HCT116 (cell line): ENCODE data around the gene TGM2. TPM values are rescaled to one million over a fixed set of nuclear protein-coding genes. Genes with fewer than 3 reads are reported as not detected.

Experiments used
- ATAC-seq: fragments of 200-7000 bp; cut with Tn5 transposase; 2 replicates; pipeline ENCODE4 v1.9.1; 2020; ENCODE audit warnings: mild to moderate bottlenecking, moderate library complexity
- BruUV-seq: library from RNA; stranded (reverse); fragments of 400-500 nt; replicated peaks from 2 replicates; lab custom pipeline; 2021; lab: Mats Ljungman, UMichigan
- CTCF ChIA-PET: fragments of 300-600 bp; sonication (Branson Sonifier 250); formaldehyde crosslinking; loops from one replicate; lab custom pipeline; 2021; ENCODE audit warnings: antibody characterized with exemption; lab: Charles Lee
- POLR2A ChIA-PET: fragments of 300-600, 350-600 bp; sonication (Branson Sonifier 250); formaldehyde crosslinking; loops from one replicate; lab custom pipeline; 2021; ENCODE audit warnings: antibody characterized with exemption; lab: Charles Lee
- RAD21 ChIA-PET, 2 experiments: fragments of 300-600 bp; sonication (Branson Sonifier 250); formaldehyde crosslinking; loops; one replicate each; lab custom pipeline; 2023; ENCODE audit warnings: low total read pairs in 2 of 2; ENCODE audit not compliant: uncharacterized antibody in 2 of 2, unreplicated experiment in 2 of 2, low non-redundant PET in 1 of 2; lab: Charles Lee
- DNase-seq: peaks from one replicate; pipeline ENCODE4 v3.0.0-alpha.2; 2010; ENCODE audit warnings: low read depth, low spot score
- H2AFZ ChIP-seq: fragments of 200-600 bp; shearing (Covaris generic), sonication (generic); 2 replicates; pipeline ENCODE4 v1.6.1; 2017; ENCODE audit warnings: low read depth, mixed run types, mixed read lengths, antibody characterized with exemption, low read length; ENCODE audit not compliant: poor library complexity, severe bottlenecking
- H3K27ac ChIP-seq: 2 replicates; pipeline ENCODE4 v1.5.1; 2012; ENCODE audit warnings: low read depth, low read length
- H3K27me3 ChIP-seq: fragments of 200-600 bp; sonication (generic); 2 replicates; pipeline ENCODE4 v1.6.1; 2016; ENCODE audit warnings: mixed run types, low read length, mixed read lengths; ENCODE audit not compliant: insufficient read depth
- H3K36me3 ChIP-seq, 2 experiments: fragments of 200-500 bp in 1 of 2; fragments of 200-600 bp in 1 of 2; sonication (Bioruptor generic) in 1 of 2; sonication (generic) in 1 of 2; 2 replicates each; pipeline versions ENCODE4 v1.5.1 to v1.6.1; 2014 to 2016; ENCODE audit warnings: low read length in 2 of 2, inconsistent platforms in 1 of 2, mixed read lengths in 1 of 2, mixed run types in 1 of 2; ENCODE audit not compliant: insufficient read depth in 2 of 2, control insufficient read depth in 1 of 2
- H3K4me1 ChIP-seq, 2 experiments: fragments of 200-600 bp in 1 of 2; sonication (generic) in 1 of 2; 2 replicates each; pipeline versions ENCODE4 v1.5.1 to v1.6.1; 2012 to 2017; ENCODE audit warnings: low read length in 2 of 2, inconsistent platforms in 1 of 2, mild to moderate bottlenecking in 1 of 2, mixed read lengths in 1 of 2, mixed run types in 1 of 2, moderate library complexity in 1 of 2; ENCODE audit not compliant: insufficient read depth in 2 of 2, control insufficient read depth in 1 of 2
- H3K4me2 ChIP-seq: fragments of 200-600 bp; sonication (generic); 2 replicates; pipeline ENCODE4 v1.6.1; 2017; ENCODE audit warnings: mixed run types, low read length, mixed read lengths
- H3K4me3 ChIP-seq, 2 experiments: fragments of 200-600 bp in 1 of 2; sonication (generic) in 1 of 2; replicated peaks in 1 of 2; 2 replicates each; pipeline ENCODE4 v1.5.1; 2011 to 2016; ENCODE audit warnings: low read length in 2 of 2, control low read depth in 1 of 2, low read depth in 1 of 2, mild to moderate bottlenecking in 1 of 2, mixed read lengths in 1 of 2, mixed run types in 1 of 2
- H3K79me2 ChIP-seq: fragments of 200-600 bp; sonication (generic); 2 replicates; pipeline ENCODE4 v1.6.1; 2017; ENCODE audit warnings: mild to moderate bottlenecking, mixed run types, low read length, moderate library complexity, mixed read lengths; ENCODE audit not compliant: insufficient read depth
- H3K9ac ChIP-seq: fragments of 200-600 bp; sonication (generic); 2 replicates; pipeline ENCODE4 v1.6.1; 2016; ENCODE audit warnings: low read length, mixed read lengths
- H3K9me2 ChIP-seq: fragments of 200-600 bp; sonication (generic), shearing (Covaris generic); 2 replicates; pipeline ENCODE4 v1.6.1; 2017; ENCODE audit warnings: mixed run types, mild to moderate bottlenecking, moderate library complexity; ENCODE audit not compliant: insufficient read depth
- H3K9me3 ChIP-seq, 2 experiments: fragments of 200-500 bp in 1 of 2; fragments of 200-600 bp in 1 of 2; sonication (Bioruptor generic) in 1 of 2; sonication (generic) in 1 of 2; 2 replicates each; pipeline ENCODE4 v1.6.1; 2014 to 2017; ENCODE audit warnings: low read length in 2 of 2, mixed read lengths in 2 of 2, inconsistent platforms in 1 of 2, low read depth in 1 of 2, mild to moderate bottlenecking in 1 of 2, mixed run types in 1 of 2, moderate library complexity in 1 of 2; ENCODE audit not compliant: control insufficient read depth in 1 of 2, insufficient read depth in 1 of 2
- H4K20me1 ChIP-seq: fragments of 200-600 bp; sonication (generic), shearing (Covaris generic); 2 replicates; pipeline ENCODE4 v1.6.1; 2017; ENCODE audit warnings: mixed run types, mild to moderate bottlenecking, moderate library complexity; ENCODE audit not compliant: insufficient read depth
- CEBPB ChIP-seq: IDR thresholded peaks from 2 replicates; pipeline ENCODE4 v1.6.1; 2012; ENCODE audit warnings: low read depth
- POLR2A ChIP-seq: IDR thresholded peaks from 2 replicates; pipeline ENCODE4 v1.7.0; 2011; ENCODE audit warnings: borderline replicate concordance; ENCODE audit not compliant: insufficient read depth, insufficient read length; ENCODE audit errors: extremely low read depth
- SP1 ChIP-seq: IDR thresholded peaks from 2 replicates; pipeline ENCODE4 v1.6.1; 2012; ENCODE audit warnings: low read depth
- YY1 ChIP-seq: IDR thresholded peaks from 2 replicates; pipeline ENCODE4 v1.6.1; 2011; ENCODE audit warnings: low read length, low read depth, moderate library complexity, mild to moderate bottlenecking; ENCODE audit not compliant: insufficient replicate concordance; ENCODE audit errors: extremely low read depth
- intact Hi-C: fragments of 100-400 bp; cut with micrococcal nuclease; formaldehyde crosslinking; loops from 2 replicates; pipeline ENCODE4 v1.10.0; 2022
- total RNA-seq: library from RNA; stranded (reverse); gene quantifications from one replicate; pipeline ENCODE4 v1.2.1, GENCODE V29; 2021; ENCODE audit not compliant: unreplicated experiment
- TF ChIP-seq, protein P1 (sequence below): IDR thresholded peaks from 2 replicates; pipeline ENCODE4 v1.6.1; 2012; ENCODE audit warnings: low read depth
- TF ChIP-seq, protein P2 (sequence below): IDR thresholded peaks from 2 replicates; pipeline ENCODE4 v1.6.1; 2012
- TF ChIP-seq, protein P3 (sequence below), 3 experiments: fragments of 200-600 bp in 1 of 3; sonication (generic) in 1 of 3; IDR thresholded peaks in 2 of 3; conservative IDR thresholded peaks in 1 of 3; 2 replicates each; pipeline ENCODE4 v1.5.1; 2012 to 2017; ENCODE audit warnings: low read depth in 2 of 3, low read length in 2 of 3, antibody characterized with exemption in 1 of 3, borderline replicate concordance in 1 of 3, control low read depth in 1 of 3, mild to moderate bottlenecking in 1 of 3, mixed read lengths in 1 of 3, mixed run types in 1 of 3, moderate library complexity in 1 of 3; ENCODE audit not compliant: insufficient read depth in 1 of 3
- TF ChIP-seq, protein P4 (sequence below): IDR thresholded peaks from 2 replicates; pipeline ENCODE4 v1.6.1; 2011; ENCODE audit warnings: mild to moderate bottlenecking, low read length, moderate library complexity; ENCODE audit not compliant: insufficient replicate concordance; ENCODE audit errors: extremely low read depth

Gene TGM2
- total RNA-seq, 1 experiment from 2014 or later = 6.1 TPM

DNA sequence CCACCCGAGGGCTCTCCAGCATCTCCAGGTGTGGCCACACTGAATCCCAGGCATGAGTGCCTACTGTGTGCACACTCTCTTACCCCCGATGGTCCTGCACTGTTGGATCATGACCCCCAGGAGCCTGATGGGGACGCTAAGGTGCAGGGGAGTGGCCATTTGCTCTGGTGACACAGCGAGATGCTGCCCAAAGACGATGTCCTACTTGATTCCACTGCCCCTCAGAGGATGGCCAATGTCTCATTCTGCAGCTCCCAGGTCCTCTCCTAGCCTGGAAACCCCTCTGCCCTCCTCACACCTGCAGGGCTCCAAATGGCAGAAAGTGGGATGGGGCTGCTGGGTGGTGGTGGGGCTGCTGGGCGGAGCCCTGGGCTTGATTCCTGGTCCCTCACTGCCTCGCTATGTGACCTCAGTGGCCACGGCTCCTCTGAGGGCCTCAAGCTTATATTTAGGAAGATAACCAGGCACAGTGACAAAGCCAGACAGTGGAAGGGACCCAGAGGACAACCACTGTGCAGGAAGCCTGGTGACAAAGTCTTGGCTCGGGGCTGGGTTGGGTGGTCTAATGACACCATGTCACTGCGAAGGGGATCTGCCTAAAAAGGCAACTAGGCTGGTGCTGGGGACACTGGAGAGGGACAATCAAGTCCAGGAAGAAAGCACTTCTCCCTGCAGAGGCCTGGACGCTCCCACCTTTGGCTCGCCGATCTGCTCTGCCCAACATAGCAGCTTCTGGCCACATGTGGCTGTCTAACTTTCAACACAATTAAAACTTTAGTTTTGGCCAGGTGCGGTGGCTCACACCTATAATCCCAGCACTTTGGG, 28.4 kb downstream of the TGM2 start (continued):
- TF ChIP-seq, protein P1, sequence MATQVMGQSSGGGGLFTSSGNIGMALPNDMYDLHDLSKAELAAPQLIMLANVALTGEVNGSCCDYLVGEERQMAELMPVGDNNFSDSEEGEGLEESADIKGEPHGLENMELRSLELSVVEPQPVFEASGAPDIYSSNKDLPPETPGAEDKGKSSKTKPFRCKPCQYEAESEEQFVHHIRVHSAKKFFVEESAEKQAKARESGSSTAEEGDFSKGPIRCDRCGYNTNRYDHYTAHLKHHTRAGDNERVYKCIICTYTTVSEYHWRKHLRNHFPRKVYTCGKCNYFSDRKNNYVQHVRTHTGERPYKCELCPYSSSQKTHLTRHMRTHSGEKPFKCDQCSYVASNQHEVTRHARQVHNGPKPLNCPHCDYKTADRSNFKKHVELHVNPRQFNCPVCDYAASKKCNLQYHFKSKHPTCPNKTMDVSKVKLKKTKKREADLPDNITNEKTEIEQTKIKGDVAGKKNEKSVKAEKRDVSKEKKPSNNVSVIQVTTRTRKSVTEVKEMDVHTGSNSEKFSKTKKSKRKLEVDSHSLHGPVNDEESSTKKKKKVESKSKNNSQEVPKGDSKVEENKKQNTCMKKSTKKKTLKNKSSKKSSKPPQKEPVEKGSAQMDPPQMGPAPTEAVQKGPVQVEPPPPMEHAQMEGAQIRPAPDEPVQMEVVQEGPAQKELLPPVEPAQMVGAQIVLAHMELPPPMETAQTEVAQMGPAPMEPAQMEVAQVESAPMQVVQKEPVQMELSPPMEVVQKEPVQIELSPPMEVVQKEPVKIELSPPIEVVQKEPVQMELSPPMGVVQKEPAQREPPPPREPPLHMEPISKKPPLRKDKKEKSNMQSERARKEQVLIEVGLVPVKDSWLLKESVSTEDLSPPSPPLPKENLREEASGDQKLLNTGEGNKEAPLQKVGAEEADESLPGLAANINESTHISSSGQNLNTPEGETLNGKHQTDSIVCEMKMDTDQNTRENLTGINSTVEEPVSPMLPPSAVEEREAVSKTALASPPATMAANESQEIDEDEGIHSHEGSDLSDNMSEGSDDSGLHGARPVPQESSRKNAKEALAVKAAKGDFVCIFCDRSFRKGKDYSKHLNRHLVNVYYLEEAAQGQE = no peak

DNA sequence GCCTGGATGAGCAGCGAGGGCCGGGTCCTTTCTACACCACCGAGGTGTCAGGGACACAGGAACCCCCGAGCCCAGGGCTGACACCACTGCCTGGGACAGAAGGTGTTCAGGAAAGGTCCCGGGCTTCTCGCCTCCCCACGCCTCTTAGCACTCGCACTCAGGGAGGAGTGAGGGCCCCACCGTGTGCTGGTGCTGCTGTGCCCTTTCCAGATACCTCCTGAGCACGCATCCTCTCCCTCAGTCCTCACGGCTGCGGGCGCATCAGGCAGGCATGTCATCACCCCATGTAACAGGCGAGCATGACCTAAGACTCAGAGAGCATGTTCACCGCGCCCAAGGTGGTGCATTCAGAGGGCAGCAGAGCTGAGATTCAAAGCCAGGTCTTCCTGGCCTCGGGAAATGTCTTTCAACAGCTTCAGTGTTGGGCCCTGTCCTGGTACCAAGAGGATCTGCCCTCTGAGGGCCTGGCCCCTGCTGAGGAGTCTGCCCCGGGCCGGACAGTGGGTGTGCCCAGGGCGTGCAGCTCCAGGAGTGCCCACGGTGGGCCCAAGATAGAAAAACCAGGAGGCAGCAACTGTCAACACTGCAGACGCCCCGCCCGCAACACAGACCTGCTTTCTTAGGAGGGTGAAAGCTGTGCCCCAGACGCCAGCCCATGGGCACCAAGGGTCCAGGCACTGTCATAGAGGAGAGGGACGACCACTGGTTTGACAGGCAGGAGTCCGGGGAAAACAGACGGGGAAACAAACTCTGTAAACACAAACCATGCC, 29.2 kb downstream of the TGM2 start:
- ChIA-PET CTCF (no interaction called here), POLR2A (no interaction called here), RAD21 (no interaction called here)
- no peak overlapping the region for H2AFZ ChIP-seq
- H3K79me2 ChIP-seq = no peaks in the 10 kb centered on the region
- no peak for ATAC-seq
- H3K4me2 ChIP-seq = no peak overlapping the region
- DNase-seq = no peak
- no peak overlapping the region for H3K9ac ChIP-seq
- no TSS peak for BruUV-seq
- no peaks in the 10 kb centered on the region for H3K27me3 ChIP-seq
- no peaks in the 10 kb centered on the region for H4K20me1 ChIP-seq
- no peaks in the 10 kb centered on the region for H3K36me3 ChIP-seq
- intact Hi-C loops = no loop called here
- peaks cover 21 to 25% of the 10 kb centered on the region in 2 experiments for H3K4me1 ChIP-seq
- no peak overlapping the region; the same call in 1 of the 2 replicates for H3K27ac ChIP-seq
- H3K9me2 ChIP-seq = no peaks in the 10 kb centered on the region
- H3K4me3 ChIP-seq = no peak overlapping the region
- no peaks in the 10 kb centered on the region for H3K9me3 ChIP-seq
- TF ChIP-seq YY1 (no peak), SP1 (no peak), CEBPB (no peak), POLR2A (no peak)
- TF ChIP-seq, protein P2, sequence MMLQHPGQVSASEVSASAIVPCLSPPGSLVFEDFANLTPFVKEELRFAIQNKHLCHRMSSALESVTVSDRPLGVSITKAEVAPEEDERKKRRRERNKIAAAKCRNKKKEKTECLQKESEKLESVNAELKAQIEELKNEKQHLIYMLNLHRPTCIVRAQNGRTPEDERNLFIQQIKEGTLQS = no peak
- TF ChIP-seq, protein P3, sequence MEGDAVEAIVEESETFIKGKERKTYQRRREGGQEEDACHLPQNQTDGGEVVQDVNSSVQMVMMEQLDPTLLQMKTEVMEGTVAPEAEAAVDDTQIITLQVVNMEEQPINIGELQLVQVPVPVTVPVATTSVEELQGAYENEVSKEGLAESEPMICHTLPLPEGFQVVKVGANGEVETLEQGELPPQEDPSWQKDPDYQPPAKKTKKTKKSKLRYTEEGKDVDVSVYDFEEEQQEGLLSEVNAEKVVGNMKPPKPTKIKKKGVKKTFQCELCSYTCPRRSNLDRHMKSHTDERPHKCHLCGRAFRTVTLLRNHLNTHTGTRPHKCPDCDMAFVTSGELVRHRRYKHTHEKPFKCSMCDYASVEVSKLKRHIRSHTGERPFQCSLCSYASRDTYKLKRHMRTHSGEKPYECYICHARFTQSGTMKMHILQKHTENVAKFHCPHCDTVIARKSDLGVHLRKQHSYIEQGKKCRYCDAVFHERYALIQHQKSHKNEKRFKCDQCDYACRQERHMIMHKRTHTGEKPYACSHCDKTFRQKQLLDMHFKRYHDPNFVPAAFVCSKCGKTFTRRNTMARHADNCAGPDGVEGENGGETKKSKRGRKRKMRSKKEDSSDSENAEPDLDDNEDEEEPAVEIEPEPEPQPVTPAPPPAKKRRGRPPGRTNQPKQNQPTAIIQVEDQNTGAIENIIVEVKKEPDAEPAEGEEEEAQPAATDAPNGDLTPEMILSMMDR (IDR thresholded peaks at IDR 0.05 in 2 of 3, conservative IDR thresholded peaks at IDR 0.05 in 1 of 3; ENCODE audit: borderline replicate concordance in 1 of 3, insufficient read depth in 1 of 3, low read depth in 2 of 3, low read length in 2 of 3) = no peak
- TF ChIP-seq, protein P1 = no peak
- TF ChIP-seq, protein P4, sequence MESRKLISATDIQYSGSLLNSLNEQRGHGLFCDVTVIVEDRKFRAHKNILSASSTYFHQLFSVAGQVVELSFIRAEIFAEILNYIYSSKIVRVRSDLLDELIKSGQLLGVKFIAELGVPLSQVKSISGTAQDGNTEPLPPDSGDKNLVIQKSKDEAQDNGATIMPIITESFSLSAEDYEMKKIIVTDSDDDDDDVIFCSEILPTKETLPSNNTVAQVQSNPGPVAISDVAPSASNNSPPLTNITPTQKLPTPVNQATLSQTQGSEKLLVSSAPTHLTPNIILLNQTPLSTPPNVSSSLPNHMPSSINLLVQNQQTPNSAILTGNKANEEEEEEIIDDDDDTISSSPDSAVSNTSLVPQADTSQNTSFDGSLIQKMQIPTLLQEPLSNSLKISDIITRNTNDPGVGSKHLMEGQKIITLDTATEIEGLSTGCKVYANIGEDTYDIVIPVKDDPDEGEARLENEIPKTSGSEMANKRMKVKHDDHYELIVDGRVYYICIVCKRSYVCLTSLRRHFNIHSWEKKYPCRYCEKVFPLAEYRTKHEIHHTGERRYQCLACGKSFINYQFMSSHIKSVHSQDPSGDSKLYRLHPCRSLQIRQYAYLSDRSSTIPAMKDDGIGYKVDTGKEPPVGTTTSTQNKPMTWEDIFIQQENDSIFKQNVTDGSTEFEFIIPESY = no peak
